Stimulated activated CD4-positive, alpha-beta T cell treated with anti-CD3 and anti-CD28 coated beads, Interleukin-12 subunit alpha, Interleukin-12 subunit beta, amount 100 ng/mL, for 48 hours (primary cell): ENCODE measurements around the gene REEP6.
"Not testable (repeated sequence)": the region's sequence is repeated elsewhere in the genome, so short reads cannot be mapped to it uniquely, and the experiment has no call there.

ENCODE experiments used
- DNase-seq, 3 donors: peaks; one replicate each; pipeline ENCODE4 v3.0.0-alpha.2; 2020; ENCODE audit warnings: low read depth in 2 of 3, low spot score in 1 of 3

The REEP6 gene

DNA sequence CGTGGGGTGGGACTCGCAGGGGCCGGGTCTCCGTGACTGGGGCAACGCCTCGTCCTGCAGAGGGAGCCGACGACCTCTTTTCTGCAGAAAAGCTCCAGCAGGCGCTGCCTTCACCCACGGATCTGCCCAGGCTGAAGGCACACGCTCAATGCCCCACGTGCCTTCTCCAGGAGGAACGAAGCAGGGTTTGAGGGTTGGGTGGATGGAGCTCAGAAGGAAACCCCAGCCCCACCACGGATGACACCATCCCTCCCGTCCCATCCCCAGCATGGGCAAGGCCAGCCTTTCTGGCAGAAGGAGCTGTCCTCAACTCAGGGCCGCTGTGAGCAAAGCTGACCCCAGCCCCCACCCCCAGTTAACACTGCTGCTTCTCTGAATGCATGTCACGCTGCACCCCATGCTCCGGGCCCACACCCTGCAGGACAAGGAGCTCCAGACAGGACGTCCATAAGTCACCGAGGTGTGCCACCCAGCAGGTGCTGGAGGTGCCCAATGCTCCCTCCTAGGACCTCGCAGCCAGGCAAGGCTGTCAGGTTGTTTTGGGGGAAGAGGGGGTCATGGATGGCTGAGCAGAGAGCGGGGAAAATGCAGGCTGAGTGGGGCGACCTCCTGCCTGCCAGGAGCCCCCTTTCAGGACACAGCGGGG, 19.3 kb upstream of the REEP6 start:
- DNase-seq, result no peak

- no peak for DNase-seq
These were observed 18.5 kb upstream of the REEP6 start for GRCh38 chr19:1472231-1473084.

- DNase-seq, result no peak
These were observed 17.7 kb upstream of the REEP6 start for GRCh38 chr19:1473085-1473851.

- no peak for DNase-seq
These were observed 16.8 kb upstream of the REEP6 start for GRCh38 chr19:1474011-1474764.

DNA sequence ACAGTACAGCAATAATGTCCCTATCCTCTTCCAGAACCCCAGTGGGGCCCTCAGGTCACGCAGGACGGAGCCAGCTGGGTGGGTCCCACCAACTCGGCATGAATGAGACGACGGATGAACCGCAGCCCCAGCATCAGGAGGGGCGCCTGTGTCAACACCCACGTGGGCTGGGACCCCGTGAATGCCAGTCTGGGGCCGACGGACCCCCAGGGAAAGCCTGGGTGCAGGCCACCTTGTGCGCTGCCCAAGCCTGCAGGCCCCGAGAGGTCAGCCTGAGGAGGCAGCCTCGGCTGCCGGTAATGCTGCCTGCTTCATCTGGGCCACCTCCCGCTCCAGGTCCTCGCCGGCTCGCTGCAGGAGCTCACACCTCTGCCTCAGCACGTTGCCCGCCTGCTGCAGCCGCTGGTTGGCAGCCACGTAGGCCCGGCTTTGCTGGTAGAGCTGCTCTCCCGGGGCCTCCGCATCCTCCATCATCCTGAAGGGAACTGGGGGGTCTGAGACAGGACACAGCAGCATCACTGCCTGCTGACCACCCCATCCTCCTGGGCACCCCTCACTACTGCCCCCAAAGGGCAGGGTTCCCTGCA, 16.1 kb upstream of the REEP6 start:
- DNase-seq, result no peak

DNA sequence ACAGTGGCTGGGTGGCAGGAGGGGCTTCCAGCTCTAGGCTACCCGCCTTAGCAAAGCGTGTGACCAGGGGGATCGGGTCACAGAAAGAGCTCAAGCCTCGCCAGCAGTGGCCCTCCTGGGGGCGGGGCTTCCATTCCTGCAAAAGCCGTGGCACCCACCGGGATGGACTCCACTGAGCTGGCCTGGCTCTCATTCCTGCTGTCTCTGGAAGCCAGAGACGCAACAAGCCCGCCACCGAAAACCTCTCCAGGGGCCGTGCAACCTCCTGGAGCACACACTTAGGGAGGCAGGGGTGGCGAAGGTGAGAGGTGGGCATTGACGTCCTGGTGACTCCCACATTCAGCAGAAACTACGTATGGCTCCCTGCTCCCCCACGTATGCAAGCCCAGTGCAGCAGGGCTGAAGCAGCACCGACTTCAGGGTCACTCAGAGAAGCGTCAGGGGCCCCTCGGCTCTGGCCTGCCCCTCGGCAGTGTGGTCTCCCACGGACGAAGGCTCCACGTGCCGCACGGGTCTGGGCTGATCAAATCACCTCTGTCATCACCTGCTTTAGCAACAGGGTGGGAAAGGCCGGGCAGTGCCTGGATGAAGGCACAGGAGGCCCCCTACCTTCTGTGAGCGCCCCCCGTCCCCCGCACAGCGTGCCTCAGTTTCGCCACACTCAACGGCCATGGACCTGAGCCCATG, 15.1 kb upstream of the REEP6 start:
- DNase-seq, result no peak

DNA sequence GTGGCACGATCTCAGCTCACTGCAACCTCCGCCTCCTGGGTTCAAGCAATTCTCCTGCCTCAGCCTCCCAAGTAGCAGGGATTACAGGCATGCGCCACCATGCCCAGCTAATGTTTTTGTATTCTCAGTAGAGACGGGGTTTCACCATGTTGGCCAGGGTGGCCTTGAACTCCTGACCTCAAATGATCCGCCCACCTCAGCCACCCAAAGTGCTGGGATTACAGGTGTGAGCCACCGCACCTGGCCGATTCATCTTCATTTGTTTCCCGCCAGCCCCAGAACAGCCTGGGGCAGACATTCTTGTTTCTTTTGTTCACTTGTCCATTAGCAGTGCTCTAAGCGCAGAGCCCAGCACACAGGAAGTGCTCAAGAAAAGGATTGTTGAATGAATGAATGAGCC, 13.9 kb upstream of the REEP6 start:
- not testable (repeated sequence) for DNase-seq

DNA sequence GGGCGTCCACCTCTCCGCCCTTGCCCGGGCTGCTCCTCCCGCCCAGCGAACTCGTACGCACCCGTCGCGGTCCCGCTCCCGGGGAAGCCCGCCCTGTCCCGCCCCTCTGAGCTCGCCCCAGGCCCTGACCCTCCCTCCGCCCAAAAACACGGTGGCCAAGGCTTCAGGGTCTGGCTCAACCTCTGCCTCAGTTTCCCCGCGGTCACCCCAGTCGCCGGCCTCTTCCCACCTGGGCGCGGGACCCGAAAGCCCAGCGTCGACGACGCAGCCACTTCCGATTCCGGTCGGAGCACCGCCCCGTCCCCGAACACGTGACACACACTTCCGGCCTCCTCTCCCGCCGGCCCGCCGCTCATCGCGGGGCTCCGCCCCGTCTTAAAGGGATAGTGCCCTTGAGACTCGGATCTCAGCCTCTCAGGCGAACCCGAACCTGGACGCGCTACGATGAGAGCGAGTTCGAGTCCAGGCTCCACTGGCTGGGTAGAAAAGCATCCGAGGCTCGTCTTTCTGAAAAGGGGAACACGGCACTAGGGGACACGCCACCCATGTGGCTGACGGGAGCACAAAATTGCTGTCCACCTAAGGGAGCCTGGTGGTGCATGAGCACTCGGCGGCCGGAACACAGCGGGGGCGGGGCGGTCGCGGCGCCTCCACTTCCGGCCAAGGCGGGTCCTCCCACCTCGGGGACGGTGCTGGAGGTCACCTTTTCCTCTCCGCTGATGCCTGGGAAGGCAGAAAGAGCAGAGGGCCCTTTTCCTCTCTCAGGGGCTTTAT, 11.9 kb upstream of the REEP6 start, which contains the start of gene C19orf25:
C19orf25 (minus strand) TSS at position 282 of the 774 bp plus-strand sequence. CDS start 312 bp downstream, outside the sequence.
- DNase-seq, result peak; percentile 90 to 93 (median 91)

DNA sequence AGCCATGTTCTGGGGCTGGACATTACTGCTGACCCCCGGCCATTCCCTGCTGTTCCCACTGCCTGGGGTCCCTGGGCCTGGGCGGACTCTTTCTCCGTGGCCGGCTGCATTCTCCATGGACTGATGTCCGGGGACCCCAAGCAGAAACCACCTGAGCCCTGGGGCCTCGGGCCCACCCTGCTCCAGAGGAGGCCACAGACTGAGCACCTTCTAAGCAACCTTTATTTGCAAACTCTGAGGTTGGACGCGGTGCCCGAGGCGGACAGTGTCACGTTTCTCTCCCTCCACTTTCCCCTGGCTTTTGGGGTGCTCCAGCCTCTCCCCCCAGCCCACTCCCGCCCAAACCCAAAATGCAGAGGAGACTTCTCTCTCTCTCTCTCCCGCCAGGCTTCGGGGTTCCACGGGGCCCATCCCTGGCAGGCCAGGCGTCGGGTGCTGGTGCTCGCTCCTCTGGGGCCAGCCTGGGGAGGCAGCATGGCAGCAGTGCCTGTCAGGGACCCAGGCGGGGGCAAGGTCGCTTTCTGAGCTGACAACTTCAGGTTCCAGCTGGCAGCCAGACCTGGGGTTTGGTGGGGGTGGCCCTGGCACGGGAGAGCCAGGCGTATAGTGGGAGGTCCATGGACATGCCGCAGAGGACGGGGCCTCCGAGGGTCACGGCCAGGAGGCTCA, 9.6 kb upstream of the REEP6 start:
- no peak for DNase-seq

GRCh38 chr19:1481893-1482360, 9.1 kb upstream of the REEP6 start:
- DNase-seq, result no peak

DNA sequence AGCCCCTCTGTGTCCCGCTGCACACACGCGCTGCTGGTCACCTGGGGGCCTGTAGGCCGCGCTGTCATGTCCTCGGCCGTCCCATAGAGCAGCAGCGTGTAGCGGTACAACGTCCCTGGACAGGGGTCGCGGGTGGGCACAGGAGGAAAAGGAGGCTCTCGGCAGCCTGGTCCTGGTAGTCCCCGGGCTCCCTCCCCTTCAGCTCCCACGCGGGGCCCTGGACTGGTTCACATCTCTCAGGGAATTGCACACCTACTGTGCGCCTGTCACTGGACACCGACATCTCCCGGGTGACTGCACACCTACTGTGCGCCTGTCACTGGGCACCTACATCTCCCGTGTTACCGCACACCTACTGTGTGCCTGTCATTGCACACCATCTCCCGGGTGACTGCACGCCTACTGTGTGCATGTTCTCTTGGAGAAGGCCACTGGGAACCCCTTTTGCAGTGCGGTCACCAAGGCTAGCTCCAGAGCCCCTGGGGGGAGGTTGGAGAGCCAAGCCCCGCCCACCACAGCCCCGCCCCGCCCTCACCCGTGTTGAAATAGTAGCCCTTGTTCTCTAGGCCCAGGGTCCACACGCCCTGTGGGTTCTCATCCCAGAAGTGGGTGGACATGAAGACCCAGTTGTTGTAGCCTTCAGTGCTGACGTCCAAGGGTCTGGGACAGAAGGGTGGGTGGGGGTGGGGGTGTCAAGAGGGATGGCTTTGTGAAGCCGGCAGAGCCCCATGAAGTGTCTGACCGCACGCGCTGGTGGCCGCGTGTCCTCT, 8.4 kb upstream of the REEP6 start:
- no peak for DNase-seq

DNA sequence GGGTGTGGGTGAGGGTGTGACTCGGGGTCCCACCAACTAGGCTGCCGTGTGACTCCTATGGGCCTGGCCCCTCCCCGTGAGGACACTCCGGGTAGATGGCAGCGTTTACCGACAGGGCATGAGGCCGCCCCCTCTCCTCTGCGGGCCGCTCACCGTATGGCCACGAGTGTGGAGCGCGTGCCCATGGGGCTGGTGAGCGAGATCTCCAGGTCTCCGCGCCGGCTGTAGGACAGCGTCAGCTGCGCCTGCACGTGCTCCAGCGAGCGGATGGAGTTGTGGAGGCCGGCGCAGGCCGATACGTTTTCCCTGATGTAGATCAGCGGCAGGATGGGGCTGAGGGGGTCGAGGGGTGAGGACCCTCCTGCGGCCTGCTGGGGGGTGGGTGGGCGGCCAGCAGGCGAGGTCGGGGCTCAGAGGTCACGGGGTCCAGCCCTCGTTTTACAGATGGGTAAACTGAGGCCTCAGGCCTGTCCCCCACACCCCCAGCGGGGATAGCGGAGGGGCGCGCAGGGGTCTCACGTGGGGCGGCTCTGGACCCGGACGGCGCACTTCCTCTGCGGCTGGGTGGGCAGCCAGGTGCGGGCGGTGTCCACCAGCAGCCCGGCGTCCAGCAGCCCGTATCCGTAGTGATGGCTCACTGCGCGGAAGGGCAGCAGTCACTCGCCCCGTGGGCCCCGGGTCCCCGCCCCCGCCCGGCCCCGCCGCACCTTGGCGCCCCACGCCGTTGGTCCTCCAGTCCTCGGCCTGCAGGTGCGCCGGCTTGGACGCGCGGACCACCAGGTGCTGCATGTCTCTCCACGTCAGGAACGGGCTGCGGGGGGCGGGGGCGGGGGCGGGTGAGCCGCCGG, 7.6 kb upstream of the REEP6 start:
- DNase-seq, result no peak

DNA sequence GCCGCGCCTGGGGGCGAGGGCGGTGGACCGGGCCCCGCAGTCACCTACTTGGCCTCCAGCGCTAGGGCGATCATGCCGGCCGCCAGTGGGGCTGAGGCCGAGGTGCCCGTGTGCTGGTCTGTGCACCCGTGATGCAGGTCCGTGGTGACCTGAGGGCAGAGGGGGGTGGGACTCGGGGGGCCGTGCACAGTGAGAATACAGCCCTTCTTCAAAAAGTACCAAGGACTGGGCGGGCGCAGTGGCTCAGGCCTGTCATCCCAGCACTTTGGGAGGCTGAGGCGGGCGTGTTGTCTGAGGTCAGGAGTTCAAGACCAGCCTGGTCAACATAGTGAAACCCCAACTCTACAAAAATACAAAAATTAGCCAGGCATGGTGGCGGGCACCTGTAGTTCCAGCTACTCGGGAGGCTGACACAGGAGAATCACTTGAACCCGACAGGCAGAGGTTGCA, 7.0 kb upstream of the REEP6 start:
- no peak for DNase-seq

GRCh38 chr19:1486720-1487575, 4.0 kb upstream of the REEP6 start:
- no peak for DNase-seq

GRCh38 chr19:1487576-1488281, 3.3 kb upstream of the REEP6 start:
- DNase-seq, result no peak
